C4-2B (cell line): Measurements from ENCODE around the gene LRP1-AS.

Experiments
- H3K27ac ChIP-seq: fragments of 450-650 bp; 2 replicates; pipeline ENCODE4 v1.5.1; 2017
- ZFX ChIP-seq: fragments of 450-650 bp; IDR thresholded peaks from 2 replicates; pipeline ENCODE4 v1.6.1; 2017
- TF ChIP-seq, protein P1 (sequence below): fragments of 450-650 bp; conservative IDR thresholded peaks from 2 replicates; pipeline ENCODE4 v1.5.1; 2017; ENCODE audit warnings: mild to moderate bottlenecking

The LRP1-AS gene

DNA sequence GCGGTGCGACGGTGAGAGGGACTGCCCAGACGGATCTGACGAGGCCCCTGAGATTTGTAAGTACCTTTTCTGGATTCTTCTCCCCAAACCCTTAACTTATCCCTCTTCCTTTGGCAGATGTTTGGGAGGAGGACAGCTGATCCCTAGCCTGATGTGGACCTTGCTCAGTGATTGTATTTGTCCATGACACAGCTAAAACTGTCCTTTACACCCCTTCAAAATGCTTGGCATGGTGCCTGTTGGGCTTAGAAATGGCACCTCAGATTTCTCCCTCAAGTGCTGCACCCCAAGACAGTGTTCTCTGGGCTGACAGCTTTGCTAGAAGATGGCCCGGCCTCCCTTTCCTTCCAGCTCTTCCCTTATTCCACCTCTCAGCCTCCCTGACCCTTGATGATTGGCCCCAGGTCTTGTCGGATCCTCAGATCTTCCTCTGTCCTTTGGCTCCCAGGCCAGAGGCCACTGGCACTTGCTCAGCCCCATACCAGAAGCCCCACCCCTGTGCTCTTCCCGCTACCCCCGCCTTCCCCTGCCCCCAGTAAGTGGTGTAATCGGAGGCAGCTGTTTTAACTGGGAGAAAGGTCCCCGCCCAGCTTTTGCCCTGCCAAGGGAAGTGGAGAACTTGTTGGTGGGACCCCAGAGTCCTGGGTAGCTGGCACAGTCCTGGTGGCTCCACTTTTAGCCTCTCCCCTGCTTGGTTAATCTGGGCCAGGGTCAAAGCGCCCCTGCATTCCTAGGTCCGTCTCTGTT lies 8.7 kb downstream of the LRP1-AS start:
- no peak overlapping the region for H3K27ac ChIP-seq
- TF ChIP-seq, protein P1, sequence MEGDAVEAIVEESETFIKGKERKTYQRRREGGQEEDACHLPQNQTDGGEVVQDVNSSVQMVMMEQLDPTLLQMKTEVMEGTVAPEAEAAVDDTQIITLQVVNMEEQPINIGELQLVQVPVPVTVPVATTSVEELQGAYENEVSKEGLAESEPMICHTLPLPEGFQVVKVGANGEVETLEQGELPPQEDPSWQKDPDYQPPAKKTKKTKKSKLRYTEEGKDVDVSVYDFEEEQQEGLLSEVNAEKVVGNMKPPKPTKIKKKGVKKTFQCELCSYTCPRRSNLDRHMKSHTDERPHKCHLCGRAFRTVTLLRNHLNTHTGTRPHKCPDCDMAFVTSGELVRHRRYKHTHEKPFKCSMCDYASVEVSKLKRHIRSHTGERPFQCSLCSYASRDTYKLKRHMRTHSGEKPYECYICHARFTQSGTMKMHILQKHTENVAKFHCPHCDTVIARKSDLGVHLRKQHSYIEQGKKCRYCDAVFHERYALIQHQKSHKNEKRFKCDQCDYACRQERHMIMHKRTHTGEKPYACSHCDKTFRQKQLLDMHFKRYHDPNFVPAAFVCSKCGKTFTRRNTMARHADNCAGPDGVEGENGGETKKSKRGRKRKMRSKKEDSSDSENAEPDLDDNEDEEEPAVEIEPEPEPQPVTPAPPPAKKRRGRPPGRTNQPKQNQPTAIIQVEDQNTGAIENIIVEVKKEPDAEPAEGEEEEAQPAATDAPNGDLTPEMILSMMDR: no peak
- TF ChIP-seq ZFX: no peak

DNA sequence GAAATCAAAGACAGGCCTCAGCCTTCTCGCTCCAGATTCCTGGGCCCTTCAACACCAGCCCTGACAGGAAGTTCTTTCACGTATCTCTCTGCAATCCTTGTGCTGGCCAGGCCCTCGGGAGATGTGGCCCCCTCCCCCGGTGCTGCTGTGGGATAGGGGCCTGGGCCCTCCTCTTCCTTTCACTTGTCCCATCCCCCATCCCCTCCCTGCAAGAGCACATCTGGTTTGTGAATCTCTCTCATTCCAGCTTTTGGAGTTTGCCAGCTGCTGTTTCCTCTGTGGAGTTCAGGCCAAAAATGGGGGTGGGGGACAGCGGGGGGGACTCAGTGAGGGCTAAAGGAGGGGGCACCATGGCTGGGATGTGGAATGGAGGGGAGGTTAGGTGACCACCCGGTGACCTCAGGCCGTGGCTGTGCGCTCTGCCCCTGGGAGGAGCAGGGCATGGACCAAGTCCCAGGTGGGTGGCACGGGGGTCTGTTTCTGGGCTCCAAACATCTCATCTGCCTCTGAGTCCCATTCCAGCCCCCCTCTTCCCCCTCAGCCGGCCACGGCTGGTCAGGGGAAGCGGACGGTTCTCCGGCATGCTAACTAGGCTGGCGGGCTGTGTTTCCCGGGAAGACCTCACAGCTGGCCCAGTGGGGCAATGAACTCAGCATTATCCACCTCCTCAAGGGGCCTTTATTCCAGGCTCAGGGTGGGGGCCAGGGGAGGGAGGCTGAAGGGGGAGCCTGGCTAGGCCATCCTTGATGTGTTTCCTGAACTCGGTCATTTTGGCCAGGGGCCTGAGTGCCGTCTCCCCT lies 11.7 kb downstream of the LRP1-AS start:
- no peak overlapping the region for H3K27ac ChIP-seq
- TF ChIP-seq ZFX: no peak
- TF ChIP-seq, protein P1: no peak

DNA sequence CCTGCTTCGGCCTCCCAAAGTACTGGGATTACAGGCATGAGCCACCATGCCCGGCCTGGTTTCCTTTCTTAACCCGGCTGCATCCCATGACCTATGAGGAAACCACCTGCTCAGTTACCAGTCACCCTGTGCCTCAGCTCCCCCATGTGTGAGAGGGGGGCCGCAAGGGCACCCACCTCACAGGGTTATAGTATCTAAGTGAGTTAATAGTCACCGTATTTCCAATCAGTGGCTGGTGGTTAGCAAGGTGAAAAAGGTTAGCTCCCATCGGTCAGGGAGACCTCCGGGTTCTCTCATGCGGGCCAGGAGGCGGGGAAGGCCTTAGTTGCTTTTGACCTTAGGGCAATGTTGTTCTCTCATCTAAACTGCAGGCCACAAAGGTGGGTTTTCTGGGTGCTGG lies 12.5 kb downstream of the LRP1-AS start:
- no peak for TF ChIP-seq ZFX
- TF ChIP-seq, protein P1: no peak
- H3K27ac ChIP-seq: no peak overlapping the region

DNA sequence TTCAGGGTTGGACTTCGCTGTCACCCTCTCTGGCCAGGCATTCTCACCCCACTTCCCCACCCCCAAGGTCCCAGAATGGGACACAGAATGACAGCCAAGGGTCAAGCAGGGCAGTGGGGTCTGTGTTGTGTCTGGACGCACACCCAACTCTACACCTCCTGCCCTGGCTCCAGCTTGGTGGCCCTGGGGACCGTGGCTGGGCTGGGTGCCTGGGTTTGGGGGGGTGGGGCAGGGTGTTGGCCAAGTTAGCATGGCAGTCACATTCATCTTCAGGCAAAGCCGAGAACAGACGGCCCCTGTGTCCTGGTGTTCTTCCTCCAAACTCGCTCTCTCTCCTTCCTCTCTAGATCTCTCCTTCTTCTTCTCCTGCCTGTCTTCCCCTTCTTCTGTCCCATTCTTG lies 13.5 kb downstream of the LRP1-AS start:
- no peak for TF ChIP-seq ZFX
- TF ChIP-seq, protein P1: no peak
- no peak overlapping the region for H3K27ac ChIP-seq

DNA sequence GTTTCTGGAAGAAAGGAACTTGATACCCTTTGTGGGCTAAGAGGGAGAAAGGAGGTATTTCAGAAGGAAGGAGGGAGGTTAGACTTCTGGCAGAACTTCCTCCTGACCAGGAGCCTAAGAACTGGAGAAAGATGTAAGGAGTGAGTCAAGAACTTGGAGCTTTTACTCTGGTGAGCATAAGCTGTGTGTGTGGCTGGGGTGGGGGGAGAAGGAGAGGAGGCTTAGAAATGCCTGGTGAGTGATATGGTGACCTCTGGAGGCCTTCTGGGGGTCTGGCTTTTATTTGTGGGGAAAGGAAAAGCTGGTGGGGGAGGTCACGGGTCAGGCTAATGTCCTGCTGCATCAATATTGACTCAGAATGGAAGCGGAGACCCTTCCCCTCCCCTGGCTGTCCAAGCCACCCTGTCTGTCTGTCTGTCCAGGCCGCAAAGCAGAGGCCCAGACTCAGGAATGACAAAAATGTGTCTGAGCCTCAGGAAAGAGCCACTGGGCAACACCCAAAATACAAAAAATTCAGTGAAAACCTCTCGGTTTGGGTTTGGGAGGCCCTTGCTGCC lies 14.3 kb downstream of the LRP1-AS start:
- TF ChIP-seq, protein P1: no peak
- no peak for TF ChIP-seq ZFX
- no peak overlapping the region for H3K27ac ChIP-seq

DNA sequence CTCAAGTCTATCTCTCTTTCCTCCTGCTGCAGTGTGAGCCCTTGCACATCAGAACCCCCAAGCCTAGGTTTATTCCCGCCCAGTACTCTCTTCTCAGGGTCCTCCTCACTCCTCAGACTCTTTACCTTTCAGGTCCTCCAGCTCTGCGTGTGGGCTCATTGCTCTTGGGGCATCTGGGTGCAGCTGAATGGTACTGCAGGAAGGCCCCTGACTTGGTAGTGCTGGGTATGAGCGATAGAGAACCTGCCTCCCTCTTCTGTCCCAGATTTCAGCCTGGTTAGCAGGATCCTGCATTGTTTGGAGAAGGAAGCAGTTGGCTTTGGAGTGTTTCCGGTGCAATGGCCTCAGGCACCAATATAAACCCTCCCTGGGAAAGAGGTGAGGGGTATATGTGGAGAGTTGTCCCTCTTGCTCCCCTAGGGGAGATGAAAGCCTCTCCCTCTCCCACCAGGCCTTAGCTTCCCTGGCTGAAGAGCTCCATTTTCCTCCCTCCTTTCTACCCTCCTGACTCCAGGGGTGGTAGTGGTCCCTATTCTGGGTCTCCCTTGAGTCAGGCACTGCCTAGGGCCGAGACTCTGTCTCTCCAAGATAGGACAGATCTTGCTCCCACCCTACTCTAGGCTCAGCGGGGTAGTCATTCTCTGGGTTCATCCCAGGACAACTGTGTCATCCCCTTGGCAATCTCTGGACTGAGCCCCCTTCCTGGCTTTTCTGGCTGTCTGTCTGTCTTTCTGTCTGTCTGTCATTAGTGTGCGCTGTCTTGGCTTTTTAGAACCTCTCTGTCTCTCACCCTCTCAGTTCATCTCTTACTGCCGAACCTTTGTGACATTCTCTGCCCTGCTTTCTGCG lies 15.3 kb downstream of the LRP1-AS start:
- TF ChIP-seq, protein P1: no peak
- TF ChIP-seq ZFX: no peak
- H3K27ac ChIP-seq: no peak overlapping the region
